GM23338 (cell line): Measurements from ENCODE around the gene ADAMTS14. TPM values are rescaled to one million over a fixed set of nuclear protein-coding genes. Genes with fewer than 3 reads are reported as not detected.

Source experiments
- ATAC-seq: fragments of 200-7000 bp; cut with Tn5 transposase; 3 replicates; pipeline ENCODE4 v1.9.1; 2020
- DNase-seq: peaks from one replicate; pipeline ENCODE4 v3.0.0-alpha.2; 2015; ENCODE audit warnings: low spot score
- H2AFZ ChIP-seq: fragments of 200-600 bp; sonication (generic); 2 replicates; pipeline ENCODE4 v1.8.0; 2016; ENCODE audit warnings: antibody characterized with exemption, mild to moderate bottlenecking, moderate library complexity
- H3F3A ChIP-seq: fragments of 200-600 bp; sonication (generic); replicated peaks from 2 replicates; pipeline ENCODE4 v1.8.0; 2017; ENCODE audit warnings: antibody characterized with exemption, mixed run types, low read depth
- H3K27ac ChIP-seq: fragments of 200-600 bp; sonication (generic); 2 replicates; pipeline ENCODE4 v1.6.1; 2016; ENCODE audit warnings: low read depth
- H3K27me3 ChIP-seq: fragments of 200-600 bp; sonication (generic); 2 replicates; pipeline ENCODE4 v1.8.0; 2016; ENCODE audit warnings: mild to moderate bottlenecking, mixed run types, moderate library complexity; ENCODE audit not compliant: insufficient read depth
- H3K36me3 ChIP-seq: fragments of 200-600 bp; sonication (generic); 2 replicates; pipeline ENCODE4 v1.8.0; 2016; ENCODE audit warnings: mild to moderate bottlenecking; ENCODE audit not compliant: insufficient read depth
- H3K4me1 ChIP-seq: fragments of 200-600 bp; sonication (generic); 2 replicates; pipeline ENCODE4 v1.8.0; 2016; ENCODE audit warnings: mild to moderate bottlenecking, moderate library complexity; ENCODE audit not compliant: insufficient read depth
- H3K4me2 ChIP-seq: fragments of 200-600 bp; sonication (generic); 2 replicates; pipeline ENCODE4 v1.7.1; 2017; ENCODE audit warnings: mixed run types
- H3K4me3 ChIP-seq: fragments of 200-600 bp; sonication (generic); 2 replicates; pipeline ENCODE4 v1.6.1; 2016; ENCODE audit warnings: mixed run types
- H3K79me2 ChIP-seq: fragments of 200-600 bp; sonication (generic); replicated peaks from 2 replicates; pipeline ENCODE4 v1.8.0; 2017; ENCODE audit warnings: mild to moderate bottlenecking; ENCODE audit not compliant: insufficient read depth
- H3K9me2 ChIP-seq: fragments of 200-600 bp; sonication (generic); 2 replicates; pipeline ENCODE4 v1.8.0; 2017; ENCODE audit not compliant: insufficient read depth
- H4K20me1 ChIP-seq: fragments of 200-600 bp; sonication (generic); replicated peaks from 2 replicates; pipeline ENCODE4 v1.8.0; 2017; ENCODE audit warnings: mild to moderate bottlenecking; ENCODE audit not compliant: insufficient read depth
- H3K27ac Mint-ChIP-seq: 2 replicates; pipeline ENCODE4 v1.8.0; 2020; ENCODE audit warnings: inconsistent platforms, mild to moderate bottlenecking, moderate library complexity, mixed read lengths
- H3K27me3 Mint-ChIP-seq: 3 replicates; pipeline ENCODE4 v1.8.0; 2022; ENCODE audit warnings: low read depth, mild to moderate bottlenecking, moderate library complexity, mixed read lengths, inconsistent platforms; ENCODE audit not compliant: insufficient read depth, poor library complexity
- H3K36me3 Mint-ChIP-seq: 3 replicates; pipeline ENCODE4 v1.8.0; 2021; ENCODE audit warnings: low read depth, mild to moderate bottlenecking, inconsistent platforms, moderate library complexity, mixed read lengths
- H3K4me1 Mint-ChIP-seq: 3 replicates; pipeline ENCODE4 v1.8.0; 2020; ENCODE audit warnings: mild to moderate bottlenecking, inconsistent platforms, mixed read lengths
- H3K4me3 Mint-ChIP-seq: 3 replicates; pipeline ENCODE4 v1.8.0; 2021; ENCODE audit warnings: moderate library complexity, mild to moderate bottlenecking, inconsistent platforms, mixed read lengths
- H3K9me3 Mint-ChIP-seq: 3 replicates; pipeline ENCODE4 v1.8.0; 2020; ENCODE audit warnings: moderate library complexity, mild to moderate bottlenecking, inconsistent platforms, mixed read lengths
- CREB1 ChIP-seq: fragments of 250-450 bp; sonication (Bioruptor Pico); IDR thresholded peaks from 2 replicates; pipeline ENCODE4 v1.5.0; 2020; ENCODE audit warnings: low read depth, mild to moderate bottlenecking, moderate library complexity
- CTCF ChIP-seq, 2 experiments: fragments of 200-600 bp in 1 of 2; sonication (generic) in 1 of 2; conservative IDR thresholded peaks; 2 replicates each; pipeline versions ENCODE4 v1.5.1 to v1.6.1; 2016 to 2017; ENCODE audit warnings: antibody characterized with exemption in 2 of 2, low read depth in 2 of 2, mild to moderate bottlenecking in 2 of 2, moderate library complexity in 1 of 2
- ETS1 ChIP-seq: IDR thresholded peaks from 2 replicates; pipeline ENCODE4 v1.6.1; 2016; ENCODE audit warnings: antibody characterized with exemption
- EZH2 ChIP-seq: fragments of 200-600 bp; sonication (generic); IDR thresholded peaks from one replicate; pipeline ENCODE4 v1.8.0; 2017; ENCODE audit warnings: antibody characterized with exemption, mild to moderate bottlenecking, low read depth; ENCODE audit not compliant: unreplicated experiment
- EZH2phosphoT487 ChIP-seq: fragments of 200-600 bp; sonication (generic); IDR thresholded peaks from one replicate; pipeline ENCODE4 v1.8.1; 2018; ENCODE audit warnings: antibody characterized with exemption; ENCODE audit not compliant: unreplicated experiment
- JUNB ChIP-seq: IDR thresholded peaks from one replicate; pipeline ENCODE4 v1.6.1; 2016; ENCODE audit warnings: antibody characterized with exemption; ENCODE audit not compliant: unreplicated experiment
- NANOG ChIP-seq: IDR thresholded peaks from 2 replicates; pipeline ENCODE4 v1.6.1; 2016; ENCODE audit warnings: antibody characterized with exemption, borderline replicate concordance
- POLR2AphosphoS5 ChIP-seq: IDR thresholded peaks from 2 replicates; pipeline ENCODE4 v1.6.1; 2016; ENCODE audit warnings: antibody characterized with exemption, low read depth
- REST ChIP-seq: IDR thresholded peaks from one replicate; pipeline ENCODE4 v1.6.1; 2018; ENCODE audit warnings: antibody characterized with exemption; ENCODE audit not compliant: unreplicated experiment
- STAT1 ChIP-seq: IDR thresholded peaks from one replicate; pipeline ENCODE4 v1.6.1; 2016; ENCODE audit warnings: antibody characterized with exemption; ENCODE audit not compliant: unreplicated experiment
- ZNF114 ChIP-seq: fragments of 250-450 bp; sonication (Bioruptor Pico); IDR thresholded peaks from 2 replicates; pipeline ENCODE4 v1.5.0; 2020; ENCODE audit warnings: mild to moderate bottlenecking, moderate library complexity
- ZNF331 ChIP-seq: fragments of 250-450 bp; sonication (Bioruptor Pico); IDR thresholded peaks from 2 replicates; pipeline ENCODE4 v1.5.0; 2020; ENCODE audit warnings: low read depth, mild to moderate bottlenecking, moderate library complexity
- ZNF462 ChIP-seq: fragments of 250-450 bp; sonication (Bioruptor Pico); IDR thresholded peaks from 2 replicates; pipeline ENCODE4 v1.5.0; 2020; ENCODE audit warnings: mild to moderate bottlenecking, moderate library complexity
- polyA plus RNA-seq: library from polyadenylated mRNA; unstranded; fragments of >200 nt; fragmentation: Nextera tagmentation; extraction: Ambion mirVana; gene quantifications from 2 replicates; pipeline ENCODE4 v1.2.1, GENCODE V29; 2016
- total RNA-seq: library from RNA; depleted of rRNA; stranded (reverse); fragments of >200 nt; shearing (Covaris generic); gene quantifications from 2 replicates; pipeline ENCODE4 v1.2.3, GENCODE V29; 2014

The ADAMTS14 gene
- total and polyA plus RNA-seq, 2 experiments from 2014 or later, result 1.9 to 2.1 TPM

GRCh38 chr10:70781461-70782051 is 109.2 kb downstream of the ADAMTS14 start:
- Mint-ChIP-seq H3K4me1 (peaks cover 5% of the 10 kb centered on the region; the same call in 2 of the 3 replicates), H3K27me3 (peaks cover 3% of the 10 kb centered on the region), H3K4me3 (no peak overlapping the region), H3K27ac (no peak overlapping the region), H3K36me3 (no peaks in the 10 kb centered on the region), H3K9me3 (no peaks in the 10 kb centered on the region)
- no peaks in the 10 kb centered on the region; the same call in 1 of the 2 replicates for H4K20me1 ChIP-seq
- DNase-seq (no peak), ATAC-seq (no peak)
- TF ChIP-seq EZH2 (no peak), STAT1 (no peak), ETS1 (no peak), JUNB (no peak), POLR2AphosphoS5 (no peak), CREB1 (CRISPR knock-in tag) (no peak), REST (no peak), CTCF (conservative IDR thresholded peaks at IDR 0.05; ENCODE audit: low read depth in 2 of 2) (no peak), ZNF114 (CRISPR knock-in tag) (no peak), NANOG (no peak), EZH2phosphoT487 (no peak), ZNF331 (CRISPR knock-in tag) (no peak), ZNF462 (CRISPR knock-in tag) (no peak)
- H3K4me2 ChIP-seq, result no peak overlapping the region
- no peaks in the 10 kb centered on the region for H3F3A ChIP-seq
- no peaks in the 10 kb centered on the region for H3K27me3 ChIP-seq
- H3K9me2 ChIP-seq, result peaks cover 4% of the 10 kb centered on the region; the same call in 1 of the 2 replicates
- H3K4me3 ChIP-seq, result no peak overlapping the region
- H3K27ac ChIP-seq, result no peak overlapping the region
- H2AFZ ChIP-seq, result no peak overlapping the region
- H3K4me1 ChIP-seq, result no peaks in the 10 kb centered on the region
- no peaks in the 10 kb centered on the region for H3K36me3 ChIP-seq
- H3K79me2 ChIP-seq, result no peaks in the 10 kb centered on the region
